Thyroid gland (tissue), 4 donors: ENCODE data around the gene RAB37. TPM values are rescaled to one million over a fixed set of nuclear protein-coding genes. Genes with fewer than 3 reads are reported as not detected.

Source experiments
- DNase-seq, 2 donors: peaks; one replicate each; pipeline ENCODE4 v3.0.0-alpha.2; 2019
- H3K27ac ChIP-seq, 3 donors: fragments of 200-600 bp; sonication (generic); 1 replicate in 2 of 3; 2 replicates in 1 of 3; pipeline ENCODE4 v1.5.1; 2016 to 2019; ENCODE audit warnings: mild to moderate bottlenecking in 1 of 3, moderate library complexity in 1 of 3
- H3K27me3 ChIP-seq: fragments of 200-600 bp; sonication (generic); one replicate; pipeline ENCODE4 v1.5.1; 2019
- H3K36me3 ChIP-seq, 2 donors: fragments of 200-600 bp; sonication (generic); one replicate each; pipeline ENCODE4 v1.5.1; 2016 to 2019
- H3K4me1 ChIP-seq, 2 donors: fragments of 200-600 bp; sonication (generic); one replicate each; pipeline ENCODE4 v1.5.1; 2017 to 2019
- H3K4me3 ChIP-seq, 3 donors: fragments of 200-600 bp; sonication (generic); replicated peaks in 1 of 3; 1 replicate in 2 of 3; 2 replicates in 1 of 3; pipeline ENCODE4 v1.5.1; 2016; ENCODE audit warnings: mild to moderate bottlenecking in 1 of 3
- H3K9me3 ChIP-seq: fragments of 200-600 bp; sonication (generic); one replicate; pipeline ENCODE4 v1.5.1; 2017
- POLR2A ChIP-seq, 2 donors: fragments of 450-650 bp; IDR thresholded peaks; one replicate each; pipeline ENCODE4 v1.6.1; 2017; ENCODE audit warnings: antibody characterized with exemption in 2 of 2, mild to moderate bottlenecking in 2 of 2, moderate library complexity in 1 of 2
- WGBS, 2 donors: methylation state at CpG; one replicate each; pipeline ENCODE4 v1.1.5; 2017; 5-methylcytosine and 5-hydroxymethylcytosine counted together
- intact Hi-C: fragments of 100-400 bp; cut with DNase I; formaldehyde crosslinking; loops from one replicate; pipeline ENCODE4 v1.15.1; 2023
- total RNA-seq, 4 donors: library from RNA; depleted of rRNA; stranded (reverse); fragments of >200 nt; gene quantifications; one replicate each; pipeline ENCODE4 v1.2.3, GENCODE V29; 2016
- TF ChIP-seq, protein P1 (sequence below), 6 experiments: fragments of 200-600 bp in 3 of 6; fragments of 450-650 bp in 3 of 6; sonication (generic) in 3 of 6; IDR thresholded peaks; one replicate each; pipeline ENCODE4 v1.5.1; 2016 to 2019; ENCODE audit warnings: antibody characterized with exemption in 6 of 6, mild to moderate bottlenecking in 2 of 6, inconsistent platforms in 1 of 6, moderate library complexity in 1 of 6

RAB37 gene
- total RNA-seq, 4 donors from 2014 or later = 0.33 to 1.8 (median 0.39) TPM

DNA sequence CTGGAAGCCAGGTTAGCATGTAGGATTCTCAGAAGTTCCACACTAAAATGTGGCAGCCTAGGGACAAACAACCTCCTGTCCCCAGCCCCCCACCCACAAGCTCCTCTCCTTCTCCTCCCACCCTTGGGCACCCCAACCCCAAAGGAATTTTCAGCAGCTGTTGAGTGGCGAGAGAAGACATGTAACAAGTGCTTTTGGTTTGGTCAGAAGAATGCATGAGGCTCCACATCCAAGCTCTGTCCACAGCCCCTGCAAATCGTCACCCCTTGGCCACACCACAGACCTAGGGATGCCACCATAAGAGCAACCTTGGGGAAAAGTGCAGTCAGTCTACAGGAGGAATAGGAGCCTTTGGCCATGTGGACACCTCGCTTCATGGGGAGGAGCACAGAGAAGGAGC is 11.9 kb upstream of the RAB37 start:
- Histone ChIP-seq H3K36me3 (no peaks in the 10 kb centered on the region), H3K9me3 (no peaks in the 10 kb centered on the region), H3K27me3 (no peaks in the 10 kb centered on the region), H3K27ac (no peak overlapping the region), H3K4me3 (no peak overlapping the region), H3K4me1 (peaks cover 7 to 9% of the 10 kb centered on the region in 2 donors)
- 94 to 96% methylated on average over 3 of the region's 3 CpGs for WGBS, 2 donors
- TF ChIP-seq, protein P1, sequence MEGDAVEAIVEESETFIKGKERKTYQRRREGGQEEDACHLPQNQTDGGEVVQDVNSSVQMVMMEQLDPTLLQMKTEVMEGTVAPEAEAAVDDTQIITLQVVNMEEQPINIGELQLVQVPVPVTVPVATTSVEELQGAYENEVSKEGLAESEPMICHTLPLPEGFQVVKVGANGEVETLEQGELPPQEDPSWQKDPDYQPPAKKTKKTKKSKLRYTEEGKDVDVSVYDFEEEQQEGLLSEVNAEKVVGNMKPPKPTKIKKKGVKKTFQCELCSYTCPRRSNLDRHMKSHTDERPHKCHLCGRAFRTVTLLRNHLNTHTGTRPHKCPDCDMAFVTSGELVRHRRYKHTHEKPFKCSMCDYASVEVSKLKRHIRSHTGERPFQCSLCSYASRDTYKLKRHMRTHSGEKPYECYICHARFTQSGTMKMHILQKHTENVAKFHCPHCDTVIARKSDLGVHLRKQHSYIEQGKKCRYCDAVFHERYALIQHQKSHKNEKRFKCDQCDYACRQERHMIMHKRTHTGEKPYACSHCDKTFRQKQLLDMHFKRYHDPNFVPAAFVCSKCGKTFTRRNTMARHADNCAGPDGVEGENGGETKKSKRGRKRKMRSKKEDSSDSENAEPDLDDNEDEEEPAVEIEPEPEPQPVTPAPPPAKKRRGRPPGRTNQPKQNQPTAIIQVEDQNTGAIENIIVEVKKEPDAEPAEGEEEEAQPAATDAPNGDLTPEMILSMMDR (IDR thresholded peaks at IDR 0.05) = no peak
- no peak for TF ChIP-seq POLR2A (IDR thresholded peaks at IDR 0.05)
- intact Hi-C loops = no loop called here
- no peak for DNase-seq

DNA sequence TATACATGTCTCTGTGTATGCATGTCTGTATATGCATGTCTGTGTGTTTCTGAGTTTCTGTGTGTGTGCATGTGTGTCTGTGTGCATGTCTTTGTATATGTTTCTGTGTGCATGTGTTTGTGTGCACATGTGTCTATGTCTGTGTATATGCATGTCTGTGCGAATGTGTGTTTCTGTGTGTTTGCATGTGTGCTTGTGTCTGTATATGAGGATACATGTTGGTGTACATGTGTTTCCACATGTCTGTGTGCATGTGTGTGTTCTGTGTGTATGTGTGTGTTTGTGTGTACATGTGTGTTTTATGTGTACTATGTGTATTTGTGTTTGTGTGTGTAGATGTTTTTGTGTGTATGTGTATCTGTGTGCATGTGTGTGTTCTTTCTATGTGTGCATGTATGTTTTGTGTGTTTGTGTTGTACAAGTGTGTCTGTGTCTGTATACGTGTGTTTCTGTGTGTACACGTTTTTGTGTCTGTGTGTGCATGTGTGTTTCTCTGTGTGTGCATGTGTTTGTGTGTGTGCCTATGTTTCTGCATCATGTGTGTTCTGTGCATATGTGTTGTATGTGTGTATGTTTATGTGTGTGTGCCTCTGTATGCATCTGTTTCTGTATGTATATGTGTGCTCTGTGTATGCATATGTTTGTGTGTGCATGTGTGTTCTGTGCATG is 8.9 kb upstream of the RAB37 start:
- WGBS, 2 donors = 90% methylated on average over 3 of the region's 3 CpGs
- no peaks in the 10 kb centered on the region for H3K9me3 ChIP-seq
- no peak overlapping the region for H3K27ac ChIP-seq
- H3K4me3 ChIP-seq = no peak overlapping the region
- intact Hi-C loops = no loop called here
- H3K4me1 ChIP-seq = peaks cover 7 to 9% of the 10 kb centered on the region in 2 donors
- no peak for DNase-seq
- H3K36me3 ChIP-seq = no peaks in the 10 kb centered on the region
- no peaks in the 10 kb centered on the region for H3K27me3 ChIP-seq
- no peak for TF ChIP-seq POLR2A (IDR thresholded peaks at IDR 0.05)
- TF ChIP-seq, protein P1 (IDR thresholded peaks at IDR 0.05) = no peak

DNA sequence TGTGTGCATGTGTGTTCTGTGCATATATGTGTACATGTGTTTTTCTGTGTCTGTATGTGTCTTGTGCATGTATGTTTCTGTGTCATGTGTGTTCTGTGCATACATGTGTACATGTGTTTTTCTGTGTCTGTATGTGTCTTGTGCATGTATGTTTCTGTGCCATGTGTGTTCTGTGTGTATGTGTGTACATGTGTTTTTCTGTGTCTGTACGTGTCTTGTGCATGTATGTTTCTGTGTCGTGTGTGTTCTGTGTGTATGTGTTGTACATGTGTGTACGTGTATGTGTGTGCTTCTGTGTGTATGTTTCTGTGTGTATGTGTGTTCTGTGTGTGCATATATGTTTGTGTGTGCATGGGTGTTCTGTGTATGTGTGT is 8.4 kb upstream of the RAB37 start:
- H3K36me3 ChIP-seq = no peaks in the 10 kb centered on the region
- no peaks in the 10 kb centered on the region for H3K9me3 ChIP-seq
- H3K4me3 ChIP-seq = no peak overlapping the region
- H3K4me1 ChIP-seq = peaks cover 7 to 9% of the 10 kb centered on the region in 2 donors
- TF ChIP-seq, protein P1 (IDR thresholded peaks at IDR 0.05) = no peak
- no peak for TF ChIP-seq POLR2A (IDR thresholded peaks at IDR 0.05)
- intact Hi-C loops = no loop called here
- H3K27ac ChIP-seq = no peak overlapping the region
- H3K27me3 ChIP-seq = no peaks in the 10 kb centered on the region
- no peak for DNase-seq
- WGBS, 2 donors = 87 to 90% methylated on average over 3 of the region's 3 CpGs

DNA sequence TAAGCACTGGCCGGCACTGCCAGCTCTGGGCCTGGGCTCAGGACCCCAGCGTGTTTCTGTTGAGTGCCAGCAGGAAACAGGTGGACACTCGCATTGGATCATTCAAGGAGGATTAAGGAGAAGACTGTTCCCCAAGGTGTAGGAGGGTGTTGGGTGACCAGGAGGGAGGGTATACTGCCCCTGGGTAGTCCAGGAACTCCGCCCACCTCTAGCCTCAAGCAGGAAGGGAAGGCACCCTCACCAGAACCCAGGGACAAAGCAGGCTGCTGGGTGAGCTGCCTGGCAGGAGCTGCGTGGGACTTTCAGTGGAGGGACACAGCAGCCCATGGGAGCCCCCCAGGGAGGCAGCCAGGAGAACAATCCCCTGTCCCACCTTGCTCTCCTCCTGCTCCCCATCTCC is 7.7 kb upstream of the RAB37 start:
- Histone ChIP-seq H3K27ac (no peak overlapping the region), H3K27me3 (no peaks in the 10 kb centered on the region), H3K4me1 (peaks cover 7 to 9% of the 10 kb centered on the region in 2 donors), H3K9me3 (no peaks in the 10 kb centered on the region), H3K36me3 (no peaks in the 10 kb centered on the region), H3K4me3 (no peak overlapping the region)
- TF ChIP-seq POLR2A (IDR thresholded peaks at IDR 0.05) = no peak
- TF ChIP-seq, protein P1 (IDR thresholded peaks at IDR 0.05) = no peak
- 91 to 96% methylated on average over 4 of the region's 5 CpGs for WGBS, 2 donors
- intact Hi-C loops = no loop called here
- DNase-seq = no peak

DNA sequence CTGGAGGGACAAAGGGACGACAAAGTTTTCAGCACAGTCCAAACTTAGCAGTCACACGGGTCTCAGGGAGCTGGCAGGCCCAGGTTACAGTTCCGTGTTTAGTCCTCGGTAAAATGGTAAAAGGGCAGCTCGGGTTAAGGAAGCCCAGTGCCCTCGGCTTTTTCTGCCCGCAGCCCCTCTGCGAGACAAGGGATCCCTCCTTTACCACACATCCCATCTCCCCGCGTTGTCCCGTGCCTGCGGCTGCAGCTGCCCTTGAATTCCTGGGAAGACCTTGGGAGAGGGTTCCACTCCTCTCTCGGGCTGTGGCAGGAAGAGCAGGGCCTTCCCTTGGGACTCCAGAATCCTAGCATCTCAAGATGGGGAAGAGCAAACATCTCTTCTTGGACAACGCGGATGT is 7.2 kb upstream of the RAB37 start:
- WGBS, 2 donors = 86 to 88% methylated on average over 15 of the region's 15 CpGs
- intact Hi-C loops = loop anchor here (5.0 kb wide), 1 partner anchor 53 kb away; no protein-coding TSS in a partner anchor
- no peaks in the 10 kb centered on the region for H3K36me3 ChIP-seq

More for the DNA sequence above, 7.2 kb upstream of the RAB37 start:
- H3K4me1 ChIP-seq = peaks cover 7 to 9% of the 10 kb centered on the region in 2 donors
- no peaks in the 10 kb centered on the region for H3K27me3 ChIP-seq
- no peak overlapping the region for H3K27ac ChIP-seq
- no peak overlapping the region for H3K4me3 ChIP-seq
- H3K9me3 ChIP-seq = no peaks in the 10 kb centered on the region
- TF ChIP-seq POLR2A (IDR thresholded peaks at IDR 0.05) = no peak
- TF ChIP-seq, protein P1 (IDR thresholded peaks at IDR 0.05) = no peak
- no peak for DNase-seq
